GM12878 (cell line): ENCODE results near the gene INO80E. TPM values are rescaled to one million over a fixed set of nuclear protein-coding genes. Genes with fewer than 3 reads are reported as not detected.
A peak's percentile ranks its signal among the peaks of the same experiment; 100 is the strongest.

Experiments used
- ATAC-seq: fragments of 200-7000 bp; cut with Tn5 transposase; 3 replicates; pipeline ENCODE4 v1.9.1; 2020; ENCODE audit warnings: mild to moderate bottlenecking, moderate library complexity
- BruUV-seq: library from RNA; stranded (reverse); fragments of 400-500 nt; replicated peaks from 2 replicates; lab custom pipeline; 2021; lab: Mats Ljungman, UMichigan
- CTCF ChIA-PET: fragments of 300-600 bp; sonication (Branson Sonifier 250); formaldehyde crosslinking; extraction: SDS; loops from one replicate; lab custom pipeline; 2021; ENCODE audit warnings: inconsistent platforms; lab: Yijun Ruan, JAX
- POLR2A ChIA-PET: fragments of 350-600 bp; formaldehyde crosslinking; extraction: SDS; loops from one replicate; lab custom pipeline; 2021; ENCODE audit warnings: inconsistent platforms; lab: Charles Lee
- RAD21 ChIA-PET: fragments of 300-600 bp; sonication (Branson Sonifier 250); formaldehyde crosslinking; loops from one replicate; lab custom pipeline; 2023; ENCODE audit warnings: antibody characterized with exemption; ENCODE audit not compliant: unreplicated experiment; lab: Charles Lee
- SMC1A ChIA-PET: fragments of 300-600 bp; sonication (Branson Sonifier 250); formaldehyde crosslinking; loops from one replicate; lab custom pipeline; 2023; ENCODE audit not compliant: unreplicated experiment, uncharacterized antibody; lab: Charles Lee
- DNase-seq: peaks from one replicate; pipeline ENCODE4 v3.0.0-alpha.2; 2011; ENCODE audit warnings: low read depth, low spot score
- FAIRE-seq: peaks from 3 replicates; lab custom pipeline; 2011; peaks lifted over from hg19 to GRCh38; lab: Jason Lieb, UNC
- H2AFZ ChIP-seq: 2 replicates; pipeline ENCODE4 v1.6.0; 2011; ENCODE audit warnings: low read depth, low read length, control low read depth; ENCODE audit not compliant: control insufficient read depth
- H3K27ac ChIP-seq: 2 replicates; pipeline ENCODE4 v1.5.1; 2011; ENCODE audit warnings: control low read depth; ENCODE audit not compliant: control insufficient read depth, insufficient read depth
- H3K27me3 ChIP-seq, 2 experiments: replicated peaks in 1 of 2; 2 replicates each; pipeline versions ENCODE4 v1.6.0 to v1.6.1; 2011; ENCODE audit warnings: low read length in 1 of 2; ENCODE audit not compliant: control insufficient read depth in 2 of 2, insufficient read depth in 2 of 2
- H3K36me3 ChIP-seq, 2 experiments: 2 replicates each; pipeline ENCODE4 v1.5.1; 2011; ENCODE audit warnings: low read length in 1 of 2; ENCODE audit not compliant: control insufficient read depth in 2 of 2, insufficient read depth in 2 of 2
- H3K4me1 ChIP-seq: 2 replicates; pipeline ENCODE4 v1.6.1; 2011; ENCODE audit warnings: mild to moderate bottlenecking, low read length, moderate library complexity, mixed read lengths; ENCODE audit not compliant: control insufficient read depth, insufficient read depth
- H3K4me2 ChIP-seq: 2 replicates; pipeline ENCODE4 v1.6.0; 2011; ENCODE audit warnings: control low read depth; ENCODE audit not compliant: control insufficient read depth, insufficient read depth
- H3K4me3 ChIP-seq: fragments of 200-600 bp; sonication (generic); 2 replicates; pipeline ENCODE4 v1.5.1; 2016
- H3K79me2 ChIP-seq: 2 replicates; pipeline ENCODE4 v1.6.0; 2011; ENCODE audit warnings: low read length; ENCODE audit not compliant: control insufficient read depth, insufficient read depth
- H3K9ac ChIP-seq: 2 replicates; pipeline ENCODE4 v1.8.0; 2011; ENCODE audit warnings: low read length, control low read depth, mixed read lengths; ENCODE audit not compliant: control insufficient read depth, insufficient read depth
- H3K9me3 ChIP-seq: replicated peaks from 3 replicates; pipeline ENCODE4 v1.5.1; 2011; ENCODE audit warnings: mild to moderate bottlenecking, low read length; ENCODE audit not compliant: control insufficient read depth, insufficient read depth
- H4K20me1 ChIP-seq: 2 replicates; pipeline ENCODE4 v1.6.0; 2011; ENCODE audit not compliant: control insufficient read depth, insufficient read depth
- CTCF ChIP-seq, 3 experiments: IDR thresholded peaks in 2 of 3; conservative IDR thresholded peaks in 1 of 3; 2 replicates each; pipeline ENCODE4 v1.5.1; 2011; ENCODE audit warnings: low read depth in 3 of 3, low read length in 3 of 3, mild to moderate bottlenecking in 3 of 3, control low read depth in 2 of 3, moderate library complexity in 2 of 3, inconsistent platforms in 1 of 3, mixed read lengths in 1 of 3; ENCODE audit not compliant: control insufficient read depth in 2 of 3, insufficient read depth in 1 of 3; ENCODE audit errors: extremely low read depth in 1 of 3
- GABPA ChIP-seq: IDR thresholded peaks from 2 replicates; pipeline ENCODE4 v1.6.1; 2014; ENCODE audit warnings: antibody characterized with exemption, low read depth, mild to moderate bottlenecking, inconsistent platforms
- IKZF1 ChIP-seq: fragments of 450-650 bp; conservative IDR thresholded peaks from 2 replicates; pipeline ENCODE4 v1.6.1; 2017; ENCODE audit warnings: antibody characterized with exemption, mild to moderate bottlenecking
- NR2F1 ChIP-seq: fragments of 450-650 bp; conservative IDR thresholded peaks from 2 replicates; pipeline ENCODE4 v1.6.1; 2017; ENCODE audit warnings: mild to moderate bottlenecking
- RAD21 ChIP-seq: IDR thresholded peaks from 2 replicates; pipeline ENCODE4 v1.6.1; 2011; ENCODE audit warnings: mild to moderate bottlenecking, low read depth, low read length, moderate library complexity; ENCODE audit not compliant: insufficient read depth
- SMC3 ChIP-seq: IDR thresholded peaks from 2 replicates; pipeline ENCODE4 v1.6.1; 2011; ENCODE audit warnings: low read length, improper control_type of control experiment, borderline replicate concordance
- TCF12 ChIP-seq: IDR thresholded peaks from 2 replicates; pipeline ENCODE4 v1.6.1; 2011; ENCODE audit warnings: low read depth, mild to moderate bottlenecking, low read length
- YY1 ChIP-seq: IDR thresholded peaks from 2 replicates; pipeline ENCODE4 v1.6.1; 2011; ENCODE audit warnings: low read depth, mild to moderate bottlenecking, low read length
- WGBS: methylation state at CpG from one replicate; pipeline ENCODE4 v1.1.6; 2016; ENCODE audit warnings: low lambda C conversion rate; ENCODE audit not compliant: insufficient replicate concordance, insufficient coverage; ENCODE audit errors: missing lambda C conversion rate; 5-methylcytosine and 5-hydroxymethylcytosine counted together
- in situ Hi-C: fragments of 300-500 bp; cut with MboI; formaldehyde crosslinking; loops from 9 replicates; pipeline ENCODE4 v1.14.3; 2018; ENCODE audit warnings: mixed read lengths
- intact Hi-C: fragments of 100-400 bp; cut with micrococcal nuclease; formaldehyde crosslinking; loops from one replicate; pipeline ENCODE4 v1.14.2; 2022; ENCODE audit not compliant: unreplicated experiment
- polyA plus RNA-seq, 11 experiments: library from polyadenylated mRNA; depleted of rRNA in 4 of 11; unstranded in 6 of 11; stranded (reverse) in 5 of 11; fragments of >200 nt; fragmentation: Nextera tagmentation in 4 of 11; fragmentation: Illumina TruSeq in 1 of 11; extraction: Ambion mirVana in 4 of 11; extraction: Trizol in 1 of 11; gene quantifications; 1 replicate in 1 of 11; 2 replicates in 10 of 11; pipeline versions ENCODE4 v1.2.1 to v1.2.3, GENCODE V29; 2011 to 2016; ENCODE audit warnings: inconsistent platforms in 2 of 11, missing spikeins in 2 of 11, low read depth in 1 of 11
- total RNA-seq, 4 experiments: library from RNA; depleted of rRNA in 3 of 4; stranded (reverse); fragments of >200 nt in 3 of 4; fragmentation: Illumina TruSeq in 1 of 4; extraction: Trizol in 1 of 4; gene quantifications; 2 replicates each; pipeline versions ENCODE4 v1.2.1 to v1.2.3, GENCODE V29; 2013 to 2021

Gene INO80E
- total and polyA plus RNA-seq, 10 of the 15 experiments (the other 5 are each of a cell fraction or from before 2014, with no cell fraction given) = 0.39 to 74.0 (median 33.0) TPM

GRCh38 chr16:30054959-30055553 lies 59.0 kb downstream of the INO80E start:
- ChIA-PET POLR2A (interaction anchor here (0.6 to 1.6 kb wide), 5 partner anchors 10 to 95 kb away, joined by 3 to 6 read pairs (median 5); partner anchors contain the start of genes ALDOA and TBX6), RAD21 (interaction anchor here (0.6 to 2.0 kb wide), 6 partner anchors 10 to 206 kb away, joined by 3 to 12 read pairs (median 8); partner anchors contain the start of genes ALDOA and TBX6), CTCF (interaction anchor here (0.6 to 4.8 kb wide), 18 partner anchors 10 to 265 kb away, joined by 3 to 51 read pairs (median 4); partner anchors contain the start of genes ALDOA, CORO1A, KCTD13 and SEZ6L2), SMC1A (interaction anchor here (0.6 to 1.6 kb wide), 7 partner anchors 10 to 207 kb away, joined by 3 to 6 read pairs (median 3); partner anchors contain the start of genes ALDOA, TBX6 and TLCD3B)
- FAIRE-seq (no peak), DNase-seq (no peak), ATAC-seq (peak; percentile 85)
- peaks cover 3% of the 10 kb centered on the region; the same call in 1 of the 2 replicates for H3K4me1 ChIP-seq
- H3K27ac ChIP-seq = no peak overlapping the region
- no peak overlapping the region for H3K4me2 ChIP-seq
- intact Hi-C loops (no loop called here), in situ Hi-C loops (no loop called here)
- H3K36me3 ChIP-seq = no peaks in the 10 kb centered on the region
- H3K9ac ChIP-seq = no peak overlapping the region
- no peaks in the 10 kb centered on the region for H3K27me3 ChIP-seq
- no peaks in the 10 kb centered on the region for H3K79me2 ChIP-seq
- TF ChIP-seq CTCF (IDR thresholded peaks at IDR 0.05 in 2 of 3, conservative IDR thresholded peaks at IDR 0.05 in 1 of 3; ENCODE audit: control insufficient read depth in 2 of 3, extremely low read depth in 1 of 3, insufficient read depth in 1 of 3, low read depth in 3 of 3, low read length in 3 of 3) = peak; percentile 75 to 85 (median 82)
- peak; percentile 13; the same call in 1 of the 2 replicates for TF ChIP-seq SMC3
- peak; percentile 60 for TF ChIP-seq RAD21
- no peak for TF ChIP-seq GABPA
- 0 out of 2 replicates have a peak, but pooled peaks have one; percentile 32 for TF ChIP-seq IKZF1
- TF ChIP-seq TCF12 = no peak
- TF ChIP-seq NR2F1 = peak; percentile 71
- TF ChIP-seq YY1 = peak; percentile 40; the same call in 1 of the 2 replicates
- WGBS = 40% methylated on average over 10 of the region's 10 CpGs
- no peak overlapping the region for H2AFZ ChIP-seq
- no TSS peak for BruUV-seq
- H3K4me3 ChIP-seq = no peak overlapping the region
- H4K20me1 ChIP-seq = no peaks in the 10 kb centered on the region
- no peaks in the 10 kb centered on the region for H3K9me3 ChIP-seq

Other genes starting within 250 kb of the INO80E start
Only the 7 nearest of the 26 such genes appear.
- 60.4 and 64.2 TPM in 2 replicates for gene TMEM219, start 34.2 kb upstream of the INO80E start, total RNA-seq (2014; rRNA removed)
- 38.5 and 40.4 TPM in 2 replicates for gene TMEM219, start 34.2 kb upstream of the INO80E start, total RNA-seq (2014; rRNA removed; fragmentation: Illumina TruSeq; extraction: Trizol)
- gene TMEM219, start 34.2 kb upstream of the INO80E start, total RNA-seq (2021) = 56.4 and 59.6 TPM in 2 replicates
- gene TMEM219, start 34.2 kb upstream of the INO80E start, polyA plus RNA-seq (2011; rRNA removed) = 34.2 and 52.7 TPM in 2 replicates
- 21.0 and 33.6 TPM in 2 replicates for gene TMEM219, start 34.2 kb upstream of the INO80E start, polyA plus RNA-seq (2014; fragmentation: Illumina TruSeq; extraction: Trizol)
- 10 to 100 TPM; 43.0 to 56.5 TPM for gene TMEM219, start 34.2 kb upstream of the INO80E start, polyA plus RNA-seq (2014; fragmentation: Nextera tagmentation; extraction: Ambion mirVana)
- gene TMEM219, start 34.2 kb upstream of the INO80E start, polyA plus RNA-seq (2014; rRNA removed) = 63.0 and 70.2 TPM in 2 replicates
- gene TMEM219, start 34.2 kb upstream of the INO80E start, polyA plus RNA-seq (2016; fragmentation: Nextera tagmentation; extraction: Ambion mirVana) = 10 to 100 TPM; 66.1 to 74.6 TPM
- gene TAOK2, start 22.4 kb upstream of the INO80E start, total RNA-seq (2014; rRNA removed) = 24.4 and 28.5 TPM in 2 replicates
- gene TAOK2, start 22.4 kb upstream of the INO80E start, total RNA-seq (2014; rRNA removed; fragmentation: Illumina TruSeq; extraction: Trizol) = 10.7 and 11.9 TPM in 2 replicates
- 33.8 and 40.2 TPM in 2 replicates for gene TAOK2, start 22.4 kb upstream of the INO80E start, total RNA-seq (2021)
- gene TAOK2, start 22.4 kb upstream of the INO80E start, polyA plus RNA-seq (2011; rRNA removed) = 8.8 and 14.3 TPM in 2 replicates
- 7.4 and 11.1 TPM in 2 replicates for gene TAOK2, start 22.4 kb upstream of the INO80E start, polyA plus RNA-seq (2014; fragmentation: Illumina TruSeq; extraction: Trizol)
- under 1 TPM; 0.14 to 0.51 TPM for gene TAOK2, start 22.4 kb upstream of the INO80E start, polyA plus RNA-seq (2014; fragmentation: Nextera tagmentation; extraction: Ambion mirVana)
- 27.7 and 32.8 TPM in 2 replicates for gene TAOK2, start 22.4 kb upstream of the INO80E start, polyA plus RNA-seq (2014; rRNA removed)
- gene TAOK2, start 22.4 kb upstream of the INO80E start, polyA plus RNA-seq (2016; fragmentation: Nextera tagmentation; extraction: Ambion mirVana) = 10 to 100 TPM in 1 of 2 experiments, 1 to 10 TPM in 1; 9.8 to 11.2 TPM
- 19.1 and 30.1 TPM in 2 replicates for gene HIRIP3, start 624 bp upstream of the INO80E start, total RNA-seq (2014; rRNA removed)
- gene HIRIP3, start 624 bp upstream of the INO80E start, total RNA-seq (2014; rRNA removed; fragmentation: Illumina TruSeq; extraction: Trizol) = 13.9 and 14.7 TPM in 2 replicates
- 26.1 and 26.5 TPM in 2 replicates for gene HIRIP3, start 624 bp upstream of the INO80E start, total RNA-seq (2021)
- gene HIRIP3, start 624 bp upstream of the INO80E start, polyA plus RNA-seq (2011; rRNA removed) = 6.2 and 10.9 TPM in 2 replicates
- 14.8 and 21.2 TPM in 2 replicates for gene HIRIP3, start 624 bp upstream of the INO80E start, polyA plus RNA-seq (2014; fragmentation: Illumina TruSeq; extraction: Trizol)
- 1 to 10 TPM; 4.1 to 9.8 TPM for gene HIRIP3, start 624 bp upstream of the INO80E start, polyA plus RNA-seq (2014; fragmentation: Nextera tagmentation; extraction: Ambion mirVana)
- gene HIRIP3, start 624 bp upstream of the INO80E start, polyA plus RNA-seq (2014; rRNA removed) = 33.1 and 36.7 TPM in 2 replicates
- gene HIRIP3, start 624 bp upstream of the INO80E start, polyA plus RNA-seq (2016; fragmentation: Nextera tagmentation; extraction: Ambion mirVana) = 10 to 100 TPM; 40.5 to 43.5 TPM
- 0.17 TPM in 1 of 2 replicates, not detected in the other for gene DOC2A, start 14.8 kb downstream of the INO80E start, total RNA-seq (2014; rRNA removed)
- gene DOC2A, start 14.8 kb downstream of the INO80E start, total RNA-seq (2014; rRNA removed; fragmentation: Illumina TruSeq; extraction: Trizol) = not detected in 2 replicates
- 0.11 TPM in 1 of 2 replicates, not detected in the other for gene DOC2A, start 14.8 kb downstream of the INO80E start, total RNA-seq (2021)
- 0.06 and 0.15 TPM in 2 replicates for gene DOC2A, start 14.8 kb downstream of the INO80E start, polyA plus RNA-seq (2011; rRNA removed)
- gene DOC2A, start 14.8 kb downstream of the INO80E start, polyA plus RNA-seq (2014; fragmentation: Illumina TruSeq; extraction: Trizol) = 0.06 TPM in 1 of 2 replicates, not detected in the other
- gene DOC2A, start 14.8 kb downstream of the INO80E start, polyA plus RNA-seq (2014; fragmentation: Nextera tagmentation; extraction: Ambion mirVana) = not detected
- 0.09 TPM in 2 replicates for gene DOC2A, start 14.8 kb downstream of the INO80E start, polyA plus RNA-seq (2014; rRNA removed)
- not detected for gene DOC2A, start 14.8 kb downstream of the INO80E start, polyA plus RNA-seq (2016; fragmentation: Nextera tagmentation; extraction: Ambion mirVana)
- gene C16orf92, start 27.0 kb downstream of the INO80E start, total RNA-seq (2014; rRNA removed) = not detected in 2 replicates
- gene C16orf92, start 27.0 kb downstream of the INO80E start, total RNA-seq (2014; rRNA removed; fragmentation: Illumina TruSeq; extraction: Trizol) = not detected in 2 replicates
- not detected in 2 replicates for gene C16orf92, start 27.0 kb downstream of the INO80E start, total RNA-seq (2021)
- not detected in 2 replicates for gene C16orf92, start 27.0 kb downstream of the INO80E start, polyA plus RNA-seq (2011; rRNA removed)
- gene C16orf92, start 27.0 kb downstream of the INO80E start, polyA plus RNA-seq (2014; fragmentation: Illumina TruSeq; extraction: Trizol) = not detected in 2 replicates
- gene C16orf92, start 27.0 kb downstream of the INO80E start, polyA plus RNA-seq (2014; fragmentation: Nextera tagmentation; extraction: Ambion mirVana) = not detected
- not detected in 2 replicates for gene C16orf92, start 27.0 kb downstream of the INO80E start, polyA plus RNA-seq (2014; rRNA removed)
- gene C16orf92, start 27.0 kb downstream of the INO80E start, polyA plus RNA-seq (2016; fragmentation: Nextera tagmentation; extraction: Ambion mirVana) = not detected
- 0.22 TPM in 1 of 2 replicates, not detected in the other for gene TLCD3B, start 35.0 kb downstream of the INO80E start, total RNA-seq (2014; rRNA removed)
- 0.13 TPM in 1 of 2 replicates, not detected in the other for gene TLCD3B, start 35.0 kb downstream of the INO80E start, total RNA-seq (2014; rRNA removed; fragmentation: Illumina TruSeq; extraction: Trizol)
- 0.29 and 0.51 TPM in 2 replicates for gene TLCD3B, start 35.0 kb downstream of the INO80E start, total RNA-seq (2021)
- gene TLCD3B, start 35.0 kb downstream of the INO80E start, polyA plus RNA-seq (2011; rRNA removed) = 0.08 and 0.12 TPM in 2 replicates
- 0.35 TPM in 1 of 2 replicates, not detected in the other for gene TLCD3B, start 35.0 kb downstream of the INO80E start, polyA plus RNA-seq (2014; fragmentation: Illumina TruSeq; extraction: Trizol)
- gene TLCD3B, start 35.0 kb downstream of the INO80E start, polyA plus RNA-seq (2014; fragmentation: Nextera tagmentation; extraction: Ambion mirVana) = under 1 TPM in 1 of 2 experiments, not detected in 1; 0.05 TPM
- 0.22 and 0.28 TPM in 2 replicates for gene TLCD3B, start 35.0 kb downstream of the INO80E start, polyA plus RNA-seq (2014; rRNA removed)
- not detected for gene TLCD3B, start 35.0 kb downstream of the INO80E start, polyA plus RNA-seq (2016; fragmentation: Nextera tagmentation; extraction: Ambion mirVana)
- gene ALDOA, start 69.5 kb downstream of the INO80E start, total RNA-seq (2014; rRNA removed) = 1,247 and 1,393 TPM in 2 replicates
- 804 and 922 TPM in 2 replicates for gene ALDOA, start 69.5 kb downstream of the INO80E start, total RNA-seq (2014; rRNA removed; fragmentation: Illumina TruSeq; extraction: Trizol)
- 1,355 and 1,356 TPM in 2 replicates for gene ALDOA, start 69.5 kb downstream of the INO80E start, total RNA-seq (2021)
- 672 and 1,081 TPM in 2 replicates for gene ALDOA, start 69.5 kb downstream of the INO80E start, polyA plus RNA-seq (2011; rRNA removed)
- 300 and 751 TPM in 2 replicates for gene ALDOA, start 69.5 kb downstream of the INO80E start, polyA plus RNA-seq (2014; fragmentation: Illumina TruSeq; extraction: Trizol)
- gene ALDOA, start 69.5 kb downstream of the INO80E start, polyA plus RNA-seq (2014; fragmentation: Nextera tagmentation; extraction: Ambion mirVana) = 100 to 1,000 TPM; 218 to 335 TPM
- gene ALDOA, start 69.5 kb downstream of the INO80E start, polyA plus RNA-seq (2014; rRNA removed) = 1,109 and 1,522 TPM in 2 replicates
- gene ALDOA, start 69.5 kb downstream of the INO80E start, polyA plus RNA-seq (2016; fragmentation: Nextera tagmentation; extraction: Ambion mirVana) = 1,000 to 10,000 TPM; 2,119 to 2,339 TPM